HEK293 (cell line): ENCODE results near the gene SPPL2B.

ENCODE experiments used
- CTCF ChIA-PET: fragments of 350-600 bp; formaldehyde crosslinking; extraction: SDS; loops from one replicate; lab custom pipeline; 2021; ENCODE audit warnings: antibody characterized with exemption; lab: Yijun Ruan, JAX
- POLR2A ChIA-PET: fragments of 300-600 bp; formaldehyde crosslinking; extraction: SDS; loops from one replicate; lab custom pipeline; 2020; ENCODE audit warnings: antibody characterized with exemption, inconsistent platforms; lab: Yijun Ruan, JAX
- H3K27ac ChIP-seq: fragments of 200-500 bp; sonication (Bioruptor generic); 2 replicates; pipeline ENCODE4 v1.5.1; 2014; ENCODE audit warnings: low read depth, low read length, control low read depth, inconsistent platforms; ENCODE audit errors: extremely low read depth
- H3K36me3 ChIP-seq, 2 experiments: fragments of 200-500 bp in 1 of 2; sonication (Bioruptor generic) in 1 of 2; 1 replicate in 1 of 2; 2 replicates in 1 of 2; pipeline ENCODE4 v1.5.1; 2014 to 2017; ENCODE audit warnings: inconsistent platforms in 2 of 2, low read length in 2 of 2; ENCODE audit not compliant: control insufficient read depth in 2 of 2, insufficient read depth in 1 of 2
- H3K4me1 ChIP-seq: fragments of 200-500 bp; sonication (Bioruptor generic); 2 replicates; pipeline ENCODE4 v1.5.1; 2014; ENCODE audit warnings: mild to moderate bottlenecking, low read length, inconsistent platforms; ENCODE audit not compliant: control insufficient read depth, insufficient read depth
- H3K4me3 ChIP-seq: 2 replicates; pipeline ENCODE4 v1.5.1; 2011; ENCODE audit warnings: low read depth, mild to moderate bottlenecking, control low read depth, low read length, moderate library complexity
- H3K9me3 ChIP-seq: fragments of 200-500 bp; sonication (Bioruptor generic); 2 replicates; pipeline ENCODE4 v1.5.1; 2014; ENCODE audit warnings: low read depth, low read length, inconsistent platforms; ENCODE audit not compliant: control insufficient read depth, insufficient read depth
- BCL11A ChIP-seq: fragments of 450-650 bp; formaldehyde crosslinking; IDR thresholded peaks from 2 replicates; pipeline ENCODE4 v1.5.1; 2016; ENCODE audit warnings: low read depth, missing biosample characterization, missing genetic modification characterization
- GLI2 ChIP-seq: fragments of 450-650 bp; formaldehyde crosslinking; IDR thresholded peaks from 2 replicates; pipeline ENCODE4; 2017; ENCODE audit warnings: missing biosample characterization, missing genetic modification characterization, low read depth, borderline replicate concordance
- GLIS1 ChIP-seq: fragments of 450-650 bp; formaldehyde crosslinking; IDR thresholded peaks from 2 replicates; pipeline ENCODE4 v1.5.1; 2016; ENCODE audit warnings: missing biosample characterization, missing genetic modification characterization
- KLF10 ChIP-seq: fragments of 450-650 bp; IDR thresholded peaks from 2 replicates; pipeline ENCODE4 v1.5.1; 2018; ENCODE audit warnings: missing biosample characterization, mild to moderate bottlenecking, missing genetic modification characterization
- MYNN ChIP-seq: fragments of 450-650 bp; formaldehyde crosslinking; IDR thresholded peaks from 2 replicates; pipeline ENCODE4 v1.5.1; 2016; ENCODE audit warnings: missing biosample characterization, missing genetic modification characterization, borderline replicate concordance
- OSR2 ChIP-seq: fragments of 450-650 bp; formaldehyde crosslinking; IDR thresholded peaks from 2 replicates; pipeline ENCODE4 v1.5.1; 2016; ENCODE audit warnings: missing biosample characterization, missing genetic modification characterization
- TRIM28 ChIP-seq: IDR thresholded peaks from 2 replicates; pipeline ENCODE4 v1.6.1; 2011; ENCODE audit warnings: low read length, control low read depth, borderline replicate concordance
- YY1 ChIP-seq: fragments of 450-650 bp; formaldehyde crosslinking; IDR thresholded peaks from 2 replicates; pipeline ENCODE4 v1.5.1; 2018; ENCODE audit warnings: missing biosample characterization, missing genetic modification characterization
- ZFP37 ChIP-seq: fragments of 450-650 bp; formaldehyde crosslinking; IDR thresholded peaks from 2 replicates; pipeline ENCODE4 v1.5.1; 2016; ENCODE audit warnings: missing biosample characterization, missing genetic modification characterization
- ZNF121 ChIP-seq: fragments of 450-650 bp; formaldehyde crosslinking; IDR thresholded peaks from 2 replicates; pipeline ENCODE4 v1.5.1; 2016; ENCODE audit warnings: missing biosample characterization, missing genetic modification characterization
- ZNF132 ChIP-seq: fragments of 450-650 bp; formaldehyde crosslinking; IDR thresholded peaks from 2 replicates; pipeline ENCODE4 v1.5.1; 2017; ENCODE audit warnings: missing biosample characterization, missing genetic modification characterization, borderline replicate concordance
- ZNF239 ChIP-seq: fragments of 450-650 bp; formaldehyde crosslinking; IDR thresholded peaks from 2 replicates; pipeline ENCODE4 v1.5.1; 2016; ENCODE audit warnings: missing biosample characterization, missing genetic modification characterization
- ZNF324 ChIP-seq: fragments of 450-650 bp; formaldehyde crosslinking; IDR thresholded peaks from 2 replicates; pipeline ENCODE4 v1.5.1; 2016; ENCODE audit warnings: missing biosample characterization, missing genetic modification characterization
- ZNF354C ChIP-seq: fragments of 450-650 bp; formaldehyde crosslinking; IDR thresholded peaks from 2 replicates; pipeline ENCODE4 v1.5.1; 2016; ENCODE audit warnings: missing biosample characterization, missing genetic modification characterization, low read depth, borderline replicate concordance
- ZNF37A ChIP-seq: fragments of 450-650 bp; IDR thresholded peaks from 2 replicates; pipeline ENCODE4 v1.5.1; 2018; ENCODE audit warnings: missing biosample characterization, missing genetic modification characterization
- ZNF394 ChIP-seq: fragments of 450-650 bp; formaldehyde crosslinking; IDR thresholded peaks from 2 replicates; pipeline ENCODE4 v1.5.1; 2016; ENCODE audit warnings: missing biosample characterization, missing genetic modification characterization, mild to moderate bottlenecking, moderate library complexity, borderline replicate concordance
- ZNF416 ChIP-seq: fragments of 450-650 bp; formaldehyde crosslinking; IDR thresholded peaks from 2 replicates; pipeline ENCODE4 v1.5.1; 2016; ENCODE audit warnings: missing biosample characterization, missing genetic modification characterization
- ZNF433 ChIP-seq: fragments of 450-650 bp; formaldehyde crosslinking; IDR thresholded peaks from 2 replicates; pipeline ENCODE4 v1.5.1; 2016; ENCODE audit warnings: missing biosample characterization, missing genetic modification characterization, low read depth
- ZNF473 ChIP-seq: fragments of 450-650 bp; formaldehyde crosslinking; IDR thresholded peaks from 2 replicates; pipeline ENCODE4 v1.5.1; 2017; ENCODE audit warnings: missing biosample characterization, missing genetic modification characterization
- ZNF530 ChIP-seq: fragments of 450-650 bp; formaldehyde crosslinking; IDR thresholded peaks from 2 replicates; pipeline ENCODE4 v1.5.1; 2016; ENCODE audit warnings: low read depth, missing biosample characterization, missing genetic modification characterization
- ZNF624 ChIP-seq: fragments of 450-650 bp; formaldehyde crosslinking; IDR thresholded peaks from 2 replicates; pipeline ENCODE4 v1.5.1; 2017; ENCODE audit warnings: missing biosample characterization, missing genetic modification characterization
- ZNF660 ChIP-seq: fragments of 450-650 bp; IDR thresholded peaks from 2 replicates; pipeline ENCODE4 v1.5.1; 2018; ENCODE audit warnings: missing biosample characterization, mild to moderate bottlenecking, missing genetic modification characterization
- ZNF670 ChIP-seq: fragments of 450-650 bp; formaldehyde crosslinking; IDR thresholded peaks from 2 replicates; pipeline ENCODE4 v1.5.1; 2016; ENCODE audit warnings: missing biosample characterization, missing genetic modification characterization, low read depth
- ZNF768 ChIP-seq: fragments of 450-650 bp; formaldehyde crosslinking; IDR thresholded peaks from 2 replicates; pipeline ENCODE4 v1.5.1; 2018; ENCODE audit warnings: missing biosample characterization, mild to moderate bottlenecking, missing genetic modification characterization
- ZNF792 ChIP-seq: fragments of 450-650 bp; formaldehyde crosslinking; IDR thresholded peaks from 2 replicates; pipeline ENCODE4 v1.5.1; 2016; ENCODE audit warnings: missing biosample characterization, missing genetic modification characterization
- ZNF830 ChIP-seq: fragments of 450-650 bp; IDR thresholded peaks from 2 replicates; pipeline ENCODE4 v1.5.0; 2018; ENCODE audit warnings: missing biosample characterization, missing genetic modification characterization, low read depth, mild to moderate bottlenecking, moderate library complexity
- ZSCAN16 ChIP-seq: fragments of 450-650 bp; formaldehyde crosslinking; IDR thresholded peaks from 2 replicates; pipeline ENCODE4 v1.5.1; 2016; ENCODE audit warnings: missing biosample characterization, missing genetic modification characterization
- ZSCAN30 ChIP-seq: fragments of 450-650 bp; IDR thresholded peaks from 2 replicates; pipeline ENCODE4 v1.5.1; 2018; ENCODE audit warnings: missing biosample characterization, mild to moderate bottlenecking, missing genetic modification characterization, moderate library complexity
- TF ChIP-seq, protein P1 (sequence below): fragments of 450-650 bp; formaldehyde crosslinking; conservative IDR thresholded peaks from 2 replicates; pipeline ENCODE4 v1.5.1; 2016; ENCODE audit warnings: low read depth, missing biosample characterization, missing genetic modification characterization

SPPL2B gene

DNA sequence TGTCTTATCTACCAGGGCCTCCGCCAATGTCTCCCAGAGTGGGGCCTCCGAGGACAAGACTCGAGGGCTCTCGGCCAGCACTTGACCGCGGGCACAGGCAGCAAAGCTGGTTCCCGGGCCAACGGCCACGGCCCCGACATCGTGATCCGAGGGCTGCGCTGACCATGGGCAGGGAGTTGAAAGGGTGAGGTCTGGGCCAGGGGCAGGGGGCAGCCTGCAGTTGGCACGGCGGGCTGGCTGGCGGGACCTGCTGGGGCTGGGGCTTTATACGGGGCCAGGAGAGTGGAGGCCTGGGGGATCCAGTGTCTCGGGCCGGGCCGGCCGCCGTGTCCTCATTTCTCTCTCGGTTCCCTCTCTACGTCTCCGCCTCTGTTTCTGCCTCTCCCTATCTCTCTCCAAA, 10.7 kb upstream of the SPPL2B start:
- ChIA-PET CTCF (interaction anchor here (1.3 kb wide), 1 partner anchor 43 kb away, joined by 3 read pairs; no protein-coding TSS in a partner anchor), POLR2A (interaction anchor here (0.8 to 1.9 kb wide), 2 partner anchors 10 kb away, joined by 4 to 5 read pairs; partner anchors contain the start of gene LSM7)
- no peak overlapping the region for H3K27ac ChIP-seq
- H3K4me3 ChIP-seq = no peak overlapping the region
- H3K36me3 ChIP-seq = peaks cover 0 to 6% of the 10 kb centered on the region in 2 experiments; a peak in 1 of 3 replicates
- TF ChIP-seq ZNF324 (no peak), ZNF670 (tag by site-specific recombination) (no peak), ZNF239 (tag by site-specific recombination) (no peak), ZNF830 (tag by site-specific recombination) (no peak), ZNF37A (no peak), YY1 (tag by site-specific recombination) (no peak)
- no peaks in the 10 kb centered on the region for H3K4me1 ChIP-seq
- no peaks in the 10 kb centered on the region for H3K9me3 ChIP-seq

DNA sequence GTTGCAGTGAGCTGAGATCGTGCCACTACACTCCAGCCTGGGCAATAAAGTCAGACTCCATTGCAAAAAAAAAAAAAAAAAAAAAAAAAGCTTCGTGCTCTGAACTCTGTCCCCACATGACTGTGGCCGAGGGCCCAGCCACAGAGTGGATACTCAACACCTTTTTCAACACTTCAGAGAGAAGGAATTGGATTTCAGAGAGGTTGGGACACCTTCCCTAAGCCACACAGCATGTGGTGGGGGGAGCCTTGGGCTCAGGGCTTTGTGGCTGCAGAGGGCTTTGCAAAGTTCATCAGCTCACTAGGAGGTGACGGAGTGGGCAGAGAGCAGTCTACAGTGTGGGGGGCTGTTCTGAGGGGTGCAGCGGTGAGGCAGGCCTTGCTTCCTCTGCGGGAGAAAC, 9.6 kb upstream of the SPPL2B start:
- ChIA-PET CTCF (interaction anchor here (0.6 to 1.3 kb wide), 3 partner anchors 23 to 280 kb away, joined by 3 read pairs; no protein-coding TSS in a partner anchor), POLR2A (interaction anchor here (0.7 to 1.9 kb wide), 4 partner anchors 9 to 496 kb away, joined by 3 to 6 read pairs (median 4); partner anchors contain the start of gene LSM7)
- no peak overlapping the region for H3K4me3 ChIP-seq
- no peaks in the 10 kb centered on the region for H3K4me1 ChIP-seq
- TF ChIP-seq ZNF473 = no peak
- TF ChIP-seq ZNF121 = 0 out of 2 replicates have a peak, but pooled peaks have one; percentile 14
- TF ChIP-seq ZNF768 (tag by site-specific recombination) = peak; percentile 93
- no peaks in the 10 kb centered on the region for H3K9me3 ChIP-seq
- peaks cover 6 to 11% of the 10 kb centered on the region in 2 experiments; a peak in 2 of 3 replicates for H3K36me3 ChIP-seq
- H3K27ac ChIP-seq = no peak overlapping the region

DNA sequence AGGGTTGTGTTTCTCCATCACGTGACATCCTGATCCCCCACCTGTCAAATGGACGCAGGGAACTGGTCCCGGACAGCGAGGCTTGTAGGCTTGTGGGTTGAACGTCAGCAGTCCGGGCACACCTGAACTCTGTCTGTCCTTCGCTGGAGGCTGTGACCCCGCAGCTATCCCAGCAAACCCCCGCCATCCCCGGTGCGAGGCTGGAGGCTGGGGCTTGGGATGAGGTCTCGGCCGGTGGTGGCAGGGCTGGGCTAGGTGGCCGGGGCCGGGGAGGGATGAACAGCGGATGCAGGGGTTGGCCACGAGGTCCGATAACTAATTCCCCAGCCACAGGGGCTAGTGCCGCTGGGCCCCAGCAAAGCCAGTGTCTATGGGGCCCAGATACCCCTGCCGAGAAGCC, 8.9 kb upstream of the SPPL2B start:
- Histone ChIP-seq H3K9me3 (no peaks in the 10 kb centered on the region), H3K27ac (no peak overlapping the region), H3K4me3 (no peak overlapping the region), H3K4me1 (no peaks in the 10 kb centered on the region), H3K36me3 (peaks cover 11 to 12% of the 10 kb centered on the region in 2 experiments; a peak in 2 of 3 replicates)
- CTCF ChIA-PET = no interaction called here
- POLR2A ChIA-PET = interaction anchor here (0.7 to 1.9 kb wide), 2 partner anchors 8 to 35 kb away, joined by 3 to 5 read pairs; partner anchors contain the start of gene LSM7
- TF ChIP-seq ZSCAN30 (tag by site-specific recombination) (no peak), ZFP37 (tag by site-specific recombination) (no peak), ZNF433 (no peak), ZNF792 (tag by site-specific recombination) (no peak), ZNF530 (no peak), ZNF660 (no peak), ZNF624 (tag by site-specific recombination) (no peak), ZNF354C (tag by site-specific recombination) (no peak)

DNA sequence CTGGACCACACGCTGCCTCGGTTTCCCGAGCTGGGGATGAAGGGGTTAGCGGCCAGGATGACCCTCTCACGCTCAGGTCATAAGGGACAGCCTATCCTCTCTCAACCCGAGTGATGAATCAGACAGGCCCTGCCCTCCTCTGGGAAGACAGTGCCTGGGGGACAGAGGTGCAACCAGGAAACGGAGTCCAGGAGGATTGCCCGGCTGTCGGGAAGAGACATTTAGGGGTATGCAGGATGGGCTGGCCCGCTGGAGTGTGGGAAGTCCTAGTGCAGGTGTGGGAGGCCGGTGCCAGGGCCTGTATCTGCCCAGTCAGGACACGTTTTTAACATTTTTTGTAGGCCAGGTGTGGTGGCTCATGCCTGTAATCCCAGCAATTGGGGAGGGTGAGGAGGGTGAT, 8.4 kb upstream of the SPPL2B start:
- no peak overlapping the region for H3K27ac ChIP-seq
- TF ChIP-seq, protein P1, sequence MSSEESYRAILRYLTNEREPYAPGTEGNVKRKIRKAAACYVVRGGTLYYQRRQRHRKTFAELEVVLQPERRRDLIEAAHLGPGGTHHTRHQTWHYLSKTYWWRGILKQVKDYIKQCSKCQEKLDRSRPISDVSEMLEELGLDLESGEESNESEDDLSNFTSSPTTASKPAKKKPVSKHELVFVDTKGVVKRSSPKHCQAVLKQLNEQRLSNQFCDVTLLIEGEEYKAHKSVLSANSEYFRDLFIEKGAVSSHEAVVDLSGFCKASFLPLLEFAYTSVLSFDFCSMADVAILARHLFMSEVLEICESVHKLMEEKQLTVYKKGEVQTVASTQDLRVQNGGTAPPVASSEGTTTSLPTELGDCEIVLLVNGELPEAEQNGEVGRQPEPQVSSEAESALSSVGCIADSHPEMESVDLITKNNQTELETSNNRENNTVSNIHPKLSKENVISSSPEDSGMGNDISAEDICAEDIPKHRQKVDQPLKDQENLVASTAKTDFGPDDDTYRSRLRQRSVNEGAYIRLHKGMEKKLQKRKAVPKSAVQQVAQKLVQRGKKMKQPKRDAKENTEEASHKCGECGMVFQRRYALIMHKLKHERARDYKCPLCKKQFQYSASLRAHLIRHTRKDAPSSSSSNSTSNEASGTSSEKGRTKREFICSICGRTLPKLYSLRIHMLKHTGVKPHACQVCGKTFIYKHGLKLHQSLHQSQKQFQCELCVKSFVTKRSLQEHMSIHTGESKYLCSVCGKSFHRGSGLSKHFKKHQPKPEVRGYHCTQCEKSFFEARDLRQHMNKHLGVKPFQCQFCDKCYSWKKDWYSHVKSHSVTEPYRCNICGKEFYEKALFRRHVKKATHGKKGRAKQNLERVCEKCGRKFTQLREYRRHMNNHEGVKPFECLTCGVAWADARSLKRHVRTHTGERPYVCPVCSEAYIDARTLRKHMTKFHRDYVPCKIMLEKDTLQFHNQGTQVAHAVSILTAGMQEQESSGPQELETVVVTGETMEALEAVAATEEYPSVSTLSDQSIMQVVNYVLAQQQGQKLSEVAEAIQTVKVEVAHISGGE (tag by site-specific recombination) = 0 out of 2 replicates have a peak, but pooled peaks have one; percentile 32
- TF ChIP-seq GLIS1 (tag by site-specific recombination) (0 out of 2 replicates have a peak, but pooled peaks have one; percentile 0), MYNN (tag by site-specific recombination) (no peak), ZNF394 (tag by site-specific recombination) (no peak), KLF10 (no peak), TRIM28 (no peak), BCL11A (tag by site-specific recombination) (no peak), ZNF132 (tag by site-specific recombination) (no peak), ZNF416 (tag by site-specific recombination) (no peak), ZSCAN16 (tag by site-specific recombination) (no peak), OSR2 (no peak), GLI2 (no peak)

More for the DNA sequence above, 8.4 kb upstream of the SPPL2B start:
- no peaks in the 10 kb centered on the region for H3K4me1 ChIP-seq
- ChIA-PET POLR2A (no interaction called here), CTCF (interaction anchor here (1.8 kb wide), 1 partner anchor 46 kb away, joined by 5 read pairs; no protein-coding TSS in a partner anchor)
- no peak overlapping the region for H3K4me3 ChIP-seq
- peaks cover 11 to 17% of the 10 kb centered on the region in 2 experiments; a peak in 2 of 3 replicates for H3K36me3 ChIP-seq
- H3K9me3 ChIP-seq = no peaks in the 10 kb centered on the region
